ENCODE results near the gene CMPK2.

CMPK2 gene

GRCh38 chr2:6800553-6800952 lies 65.2 kb downstream of the CMPK2 start:
- DNase-seq = no peak

Measured in activated gamma-delta T cell (primary cell).